Measurements from ENCODE around the gene TRPV6.

The TRPV6 gene

GRCh38 chr7:142887282-142888015, 1.9 kb upstream of the TRPV6 start:
- DNase-seq (ENCODE audit: extremely low spot score), result no peak
- no peak for TF ChIP-seq FOXM1 (IDR thresholded peaks at IDR 0.05; ENCODE audit: borderline replicate concordance)
- TF ChIP-seq ARNT (IDR thresholded peaks at IDR 0.05), result no peak
- TF ChIP-seq ELF4 (IDR thresholded peaks at IDR 0.05), result no peak
- no peak for TF ChIP-seq CTBP1 (IDR thresholded peaks at IDR 0.05; ENCODE audit: borderline replicate concordance)
- no peak for TF ChIP-seq FOXA1 (IDR thresholded peaks at IDR 0.05)
- TF ChIP-seq SP1 (IDR thresholded peaks at IDR 0.05), result no peak
- TF ChIP-seq LEF1 (IDR thresholded peaks at IDR 0.05; ENCODE audit: borderline replicate concordance), result no peak
- POLR2A ChIA-PET, result no interaction called here
- CTCF ChIA-PET, result interaction anchor here (1.8 kb wide), 1 partner anchor 328 kb away, joined by 7 read pairs; no protein-coding TSS in a partner anchor

DNA sequence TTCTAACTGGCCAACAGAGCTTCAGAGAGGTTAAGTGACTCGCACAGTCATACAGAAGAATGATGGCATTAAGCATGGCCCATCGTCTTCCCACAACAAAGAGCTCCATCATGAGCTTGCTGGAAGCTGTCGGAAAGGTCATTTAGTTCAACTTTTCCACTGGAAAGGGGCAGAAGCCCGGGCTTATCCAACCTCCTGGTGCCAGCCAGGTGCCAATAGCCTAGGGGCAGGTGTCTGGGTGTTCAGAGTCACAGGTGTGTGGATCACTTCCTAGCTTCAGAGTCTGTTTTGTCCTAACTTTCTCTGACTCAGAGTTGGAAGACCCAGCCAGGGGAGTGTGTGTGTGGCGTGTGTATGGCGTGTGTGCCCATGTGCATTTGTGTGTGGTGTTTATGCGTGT, 1.3 kb upstream of the TRPV6 start:
- POLR2A ChIA-PET, result no interaction called here
- CTCF ChIA-PET, result interaction anchor here (1.8 kb wide), 1 partner anchor 328 kb away, joined by 7 read pairs; no protein-coding TSS in a partner anchor
- no peak for TF ChIP-seq HDGF (IDR thresholded peaks at IDR 0.05; ENCODE audit: borderline replicate concordance)
- no peak for TF ChIP-seq LEF1 (IDR thresholded peaks at IDR 0.05; ENCODE audit: borderline replicate concordance)
- no peak for TF ChIP-seq SUZ12 (IDR thresholded peaks at IDR 0.05)
- no peak for TF ChIP-seq FOXA1 (IDR thresholded peaks at IDR 0.05)
- no peak for TF ChIP-seq PKNOX1 (IDR thresholded peaks at IDR 0.05)
- TF ChIP-seq SP1 (IDR thresholded peaks at IDR 0.05), result no peak
- TF ChIP-seq ELF4 (IDR thresholded peaks at IDR 0.05), result no peak
- TF ChIP-seq BHLHE40 (IDR thresholded peaks at IDR 0.05; ENCODE audit: borderline replicate concordance), result no peak
- TF ChIP-seq ARNT (IDR thresholded peaks at IDR 0.05), result no peak
- no peak for DNase-seq (ENCODE audit: extremely low spot score)

DNA sequence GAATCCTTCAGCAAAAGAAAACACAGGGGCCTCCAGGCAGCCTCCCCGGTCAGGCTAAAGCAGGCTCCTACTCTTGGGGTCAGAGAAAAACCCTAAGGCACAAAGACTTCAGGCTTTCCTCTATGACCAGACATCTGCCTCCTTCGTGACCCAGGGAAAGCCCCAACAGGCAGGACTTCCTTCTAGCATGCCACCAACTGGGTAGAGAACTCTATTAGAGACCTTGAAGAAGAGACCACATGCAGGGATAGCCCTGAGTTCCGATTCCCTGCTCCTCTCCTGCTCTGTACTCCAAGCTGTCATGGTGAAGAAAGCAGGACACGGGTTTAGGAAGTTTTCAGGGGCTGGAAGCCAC, 1.3 kb downstream of the TRPV6 start:
- ChIA-PET POLR2A (no interaction called here), CTCF (no interaction called here)
- TF ChIP-seq HDGF (IDR thresholded peaks at IDR 0.05; ENCODE audit: borderline replicate concordance) (no peak), NFRKB (IDR thresholded peaks at IDR 0.05) (no peak), ZNF384 (IDR thresholded peaks at IDR 0.05) (no peak), FOXM1 (IDR thresholded peaks at IDR 0.05; ENCODE audit: borderline replicate concordance) (no peak), PKNOX1 (IDR thresholded peaks at IDR 0.05) (no peak), SUZ12 (IDR thresholded peaks at IDR 0.05) (no peak), SP1 (IDR thresholded peaks at IDR 0.05) (no peak), LEF1 (IDR thresholded peaks at IDR 0.05; ENCODE audit: borderline replicate concordance) (no peak), ARNT (IDR thresholded peaks at IDR 0.05) (no peak)
- DNase-seq (ENCODE audit: extremely low spot score), result no peak

DNA sequence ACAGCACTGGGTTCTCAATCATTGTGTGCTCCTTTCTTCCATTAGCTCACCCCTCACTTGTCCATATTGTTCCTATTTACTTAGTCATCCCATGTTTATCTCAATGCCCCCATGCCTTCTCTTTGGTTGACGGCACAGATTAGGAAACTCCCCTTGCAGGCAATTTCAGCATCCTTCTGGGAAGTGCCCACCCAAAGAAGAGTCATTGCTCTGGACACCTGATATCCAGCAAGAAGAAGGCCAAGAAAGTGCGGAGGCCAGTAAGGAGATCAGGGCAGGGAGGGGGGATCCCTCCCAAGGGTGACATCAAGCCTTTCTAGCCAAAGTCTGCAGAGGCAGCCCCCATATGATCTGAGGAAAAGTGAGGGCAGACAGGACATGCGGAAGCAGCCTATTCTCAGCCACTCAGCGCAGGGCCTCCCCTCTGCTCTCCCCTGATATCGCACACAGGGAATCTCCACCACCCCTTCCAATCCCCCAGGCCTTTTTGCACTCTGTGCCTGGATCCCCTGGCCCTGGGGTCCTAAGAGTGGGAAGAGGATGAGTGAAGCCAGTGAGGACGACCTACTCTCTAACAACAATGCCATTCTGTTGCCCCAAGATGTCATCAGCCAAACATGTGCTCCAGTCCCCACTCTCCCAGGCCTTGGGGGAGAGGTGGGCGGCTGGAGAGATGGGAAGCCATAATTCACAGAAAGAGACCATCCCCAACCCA, 1.8 kb downstream of the TRPV6 start:
- CTCF ChIA-PET, result interaction anchor here (3.5 kb wide), 1 partner anchor 11 kb away, joined by 14 read pairs; no protein-coding TSS in a partner anchor
- DNase-seq (ENCODE audit: extremely low spot score), result no peak
- TF ChIP-seq SUZ12 (IDR thresholded peaks at IDR 0.05) (no peak), CTBP1 (IDR thresholded peaks at IDR 0.05; ENCODE audit: borderline replicate concordance) (no peak), BHLHE40 (IDR thresholded peaks at IDR 0.05; ENCODE audit: borderline replicate concordance) (no peak), HDGF (IDR thresholded peaks at IDR 0.05; ENCODE audit: borderline replicate concordance) (no peak), L3MBTL2 (conservative IDR thresholded peaks at IDR 0.05) (no peak), FOXM1 (IDR thresholded peaks at IDR 0.05; ENCODE audit: borderline replicate concordance) (no peak), NFRKB (IDR thresholded peaks at IDR 0.05) (no peak), LEF1 (IDR thresholded peaks at IDR 0.05; ENCODE audit: borderline replicate concordance) (no peak), FOXA1 (IDR thresholded peaks at IDR 0.05) (no peak), ELF4 (IDR thresholded peaks at IDR 0.05) (no peak), ARNT (IDR thresholded peaks at IDR 0.05) (no peak), ZNF384 (IDR thresholded peaks at IDR 0.05) (no peak), FOXK2 (IDR thresholded peaks at IDR 0.05) (no peak), TARDBP (IDR thresholded peaks at IDR 0.05) (no peak), SP1 (IDR thresholded peaks at IDR 0.05) (no peak)
- POLR2A ChIA-PET, result no interaction called here

DNA sequence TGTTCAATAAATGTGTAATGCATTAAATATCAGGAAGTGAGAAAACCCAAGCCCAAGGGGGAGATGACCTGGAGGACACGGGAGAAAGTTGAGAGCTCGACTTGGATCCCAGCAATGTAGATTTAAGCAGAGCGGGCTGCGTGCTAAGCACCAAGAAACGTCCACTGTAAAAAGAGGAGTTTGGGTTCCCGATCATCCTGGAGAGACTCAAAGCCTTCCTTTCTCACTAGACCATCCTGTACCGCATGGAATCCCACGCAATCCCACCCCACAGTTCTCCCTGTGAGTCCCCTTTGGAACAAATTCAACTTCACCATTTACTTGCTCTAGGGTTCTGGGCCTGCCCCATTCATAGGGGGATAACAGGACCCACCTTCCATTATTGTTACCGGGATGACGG, 2.4 kb downstream of the TRPV6 start:
- TF ChIP-seq PKNOX1 (IDR thresholded peaks at IDR 0.05), result no peak
- DNase-seq (ENCODE audit: extremely low spot score), result no peak
- CTCF ChIA-PET, result interaction anchor here (3.5 kb wide), 1 partner anchor 11 kb away, joined by 14 read pairs; no protein-coding TSS in a partner anchor
- POLR2A ChIA-PET, result no interaction called here

- CTCF ChIA-PET, result interaction anchor here (0.8 to 3.5 kb wide), 2 partner anchors 10 to 12 kb away, joined by 4 to 14 read pairs; no protein-coding TSS in a partner anchor
- DNase-seq (ENCODE audit: extremely low spot score), result no peak
- POLR2A ChIA-PET, result no interaction called here
- TF ChIP-seq LEF1 (IDR thresholded peaks at IDR 0.05; ENCODE audit: borderline replicate concordance), result no peak
- no peak for TF ChIP-seq HDGF (IDR thresholded peaks at IDR 0.05; ENCODE audit: borderline replicate concordance)
- TF ChIP-seq SP1 (IDR thresholded peaks at IDR 0.05), result no peak
- TF ChIP-seq TARDBP (IDR thresholded peaks at IDR 0.05), result no peak
- TF ChIP-seq FOXA1 (IDR thresholded peaks at IDR 0.05), result no peak
- no peak for TF ChIP-seq ARNT (IDR thresholded peaks at IDR 0.05)
Observed at GRCh38 chr7:142882338-142882678, 3.2 kb downstream of the TRPV6 start.
